Esophagus muscularis mucosa (tissue), 3 donors: ENCODE results near the gene IGSF5.

Source experiments
- POLR2A ChIP-seq: fragments of 450-650 bp; IDR thresholded peaks from one replicate; pipeline ENCODE4 v1.6.1; 2017; ENCODE audit warnings: antibody characterized with exemption, moderate library complexity, mild to moderate bottlenecking, low read depth
- POLR2AphosphoS5 ChIP-seq, 2 donors: sonication (generic); formaldehyde crosslinking; IDR thresholded peaks; one replicate each; pipeline ENCODE4 v1.6.1; 2017; ENCODE audit warnings: antibody characterized with exemption in 2 of 2
- TF ChIP-seq, protein P1 (sequence below), 3 experiments: fragments of 200-600 bp in 2 of 3; fragments of 450-650 bp in 1 of 3; sonication (generic) in 2 of 3; IDR thresholded peaks; one replicate each; pipeline ENCODE4 v1.5.1; 2017 to 2019; ENCODE audit warnings: antibody characterized with exemption in 3 of 3, mild to moderate bottlenecking in 2 of 3, moderate library complexity in 1 of 3

DNA sequence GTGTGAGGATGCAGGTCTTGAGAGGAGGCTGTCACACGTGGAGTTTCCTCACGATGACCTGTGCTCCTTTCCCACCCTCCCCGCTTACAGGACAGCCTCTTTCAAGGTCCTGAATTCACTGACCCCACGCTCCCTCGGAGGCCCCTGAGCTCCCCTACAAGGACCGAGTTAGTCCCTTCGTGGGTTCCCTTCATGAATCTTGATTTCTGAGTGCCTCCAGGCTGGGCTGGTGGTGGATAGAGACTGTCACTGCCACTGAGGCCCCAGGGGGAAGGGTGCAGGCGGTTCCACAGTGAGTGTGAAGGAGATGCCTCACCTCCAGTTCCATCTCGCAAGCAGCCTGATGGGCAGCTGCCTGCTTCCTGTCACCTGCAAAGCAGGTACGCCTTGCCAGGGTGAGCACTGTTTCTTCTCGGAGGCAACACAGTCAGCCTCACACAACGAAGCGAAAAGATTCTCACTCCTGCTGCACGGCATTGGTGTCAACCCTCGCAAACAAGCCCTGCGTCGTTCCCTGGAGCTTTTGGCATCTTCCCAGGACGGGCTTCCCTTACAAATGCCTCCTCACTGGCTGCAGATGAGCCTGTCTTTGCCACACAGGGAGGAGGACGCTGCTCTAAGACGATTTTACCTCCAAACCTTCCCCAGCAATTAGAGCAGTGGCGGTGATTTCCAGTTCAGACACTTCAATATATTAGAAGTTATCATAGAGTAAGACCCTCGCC lies 95.6 kb downstream of the IGSF5 start:
- TF ChIP-seq, protein P1, sequence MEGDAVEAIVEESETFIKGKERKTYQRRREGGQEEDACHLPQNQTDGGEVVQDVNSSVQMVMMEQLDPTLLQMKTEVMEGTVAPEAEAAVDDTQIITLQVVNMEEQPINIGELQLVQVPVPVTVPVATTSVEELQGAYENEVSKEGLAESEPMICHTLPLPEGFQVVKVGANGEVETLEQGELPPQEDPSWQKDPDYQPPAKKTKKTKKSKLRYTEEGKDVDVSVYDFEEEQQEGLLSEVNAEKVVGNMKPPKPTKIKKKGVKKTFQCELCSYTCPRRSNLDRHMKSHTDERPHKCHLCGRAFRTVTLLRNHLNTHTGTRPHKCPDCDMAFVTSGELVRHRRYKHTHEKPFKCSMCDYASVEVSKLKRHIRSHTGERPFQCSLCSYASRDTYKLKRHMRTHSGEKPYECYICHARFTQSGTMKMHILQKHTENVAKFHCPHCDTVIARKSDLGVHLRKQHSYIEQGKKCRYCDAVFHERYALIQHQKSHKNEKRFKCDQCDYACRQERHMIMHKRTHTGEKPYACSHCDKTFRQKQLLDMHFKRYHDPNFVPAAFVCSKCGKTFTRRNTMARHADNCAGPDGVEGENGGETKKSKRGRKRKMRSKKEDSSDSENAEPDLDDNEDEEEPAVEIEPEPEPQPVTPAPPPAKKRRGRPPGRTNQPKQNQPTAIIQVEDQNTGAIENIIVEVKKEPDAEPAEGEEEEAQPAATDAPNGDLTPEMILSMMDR (IDR thresholded peaks at IDR 0.05): no peak
- TF ChIP-seq POLR2A (no peak), POLR2AphosphoS5 (IDR thresholded peaks at IDR 0.05) (no peak)
